GM12891 (cell line): ENCODE results near the gene KIFC3.

ENCODE experiments used
- POLR2A ChIP-seq: IDR thresholded peaks from 2 replicates; pipeline ENCODE4 v1.6.1; 2011; ENCODE audit warnings: low read depth, low read length, control low read depth
- POLR2AphosphoS5 ChIP-seq: IDR thresholded peaks from 2 replicates; pipeline ENCODE4 v1.6.1; 2011; ENCODE audit warnings: low read depth, low read length, control low read depth

DNA sequence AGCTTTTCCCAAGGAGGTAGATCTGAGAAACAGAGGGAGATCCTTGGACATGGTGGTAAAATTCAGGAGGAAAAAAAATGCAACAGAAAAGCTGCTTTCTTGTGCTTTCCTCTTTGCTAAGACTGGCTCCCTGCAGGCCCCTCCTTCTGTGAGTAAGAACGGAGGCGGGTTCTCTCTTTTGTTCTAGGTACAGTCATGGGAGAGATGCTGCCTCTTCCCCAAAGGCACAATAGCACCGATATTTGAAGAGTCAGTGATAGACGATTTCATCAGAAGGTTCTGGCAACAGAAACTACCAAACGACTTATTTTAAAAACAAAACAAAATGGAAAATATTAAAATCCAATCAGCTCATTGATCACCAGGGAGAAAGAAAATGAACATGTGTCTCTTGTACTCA is 32.6 kb upstream of the KIFC3 start:
- TF ChIP-seq POLR2AphosphoS5 (no peak), POLR2A (no peak)
